H1 (cell line): ENCODE results near the gene ICAM5. TPM values are rescaled to one million over a fixed set of nuclear protein-coding genes. Genes with fewer than 3 reads are reported as not detected.

Experiments used
- ASH2L ChIP-seq: fragments of 200-600, 300-600 bp; sonication (generic); IDR thresholded peaks from one replicate; pipeline ENCODE4 v1.7.1; 2017; ENCODE audit warnings: low read length
- HDAC2 ChIP-seq, 2 experiments: fragments of 300-600 bp in 1 of 2; sonication (generic) in 1 of 2; IDR thresholded peaks; 2 replicates each; pipeline ENCODE4 v1.6.1; 2011 to 2012; ENCODE audit warnings: low read depth in 2 of 2, low read length in 2 of 2, mild to moderate bottlenecking in 2 of 2, moderate library complexity in 2 of 2, borderline replicate concordance in 1 of 2, inconsistent platforms in 1 of 2
- JUND ChIP-seq: IDR thresholded peaks from 2 replicates; pipeline ENCODE4 v1.6.1; 2011; ENCODE audit warnings: mild to moderate bottlenecking, improper control_type of control experiment, low read length
- KDM5A ChIP-seq: fragments of 200-600 bp; IDR thresholded peaks from 2 replicates; pipeline ENCODE4 v1.7.1; 2012; ENCODE audit warnings: mild to moderate bottlenecking, low read length, inconsistent platforms, mixed read lengths
- NRF1 ChIP-seq: IDR thresholded peaks from 2 replicates; pipeline ENCODE4 v1.6.1; 2011; ENCODE audit warnings: mild to moderate bottlenecking, low read depth, low read length, improper control_type of control experiment
- SIN3A ChIP-seq, 2 experiments: IDR thresholded peaks in 1 of 2; conservative IDR thresholded peaks in 1 of 2; 2 replicates each; pipeline ENCODE4 v1.6.1; 2011 to 2012; ENCODE audit warnings: low read length in 2 of 2, improper control_type of control experiment in 1 of 2, low read depth in 1 of 2, mild to moderate bottlenecking in 1 of 2
- TCF12 ChIP-seq: IDR thresholded peaks from 2 replicates; pipeline ENCODE4 v1.6.1; 2011; ENCODE audit warnings: low read depth, mild to moderate bottlenecking, low read length
- TEAD4 ChIP-seq: IDR thresholded peaks from 2 replicates; pipeline ENCODE4 v1.6.1; 2012; ENCODE audit warnings: low read depth, low read length, inconsistent platforms, mixed read lengths
- YY1 ChIP-seq: IDR thresholded peaks from 2 replicates; pipeline ENCODE4 v1.6.1; 2011; ENCODE audit warnings: low read depth, mild to moderate bottlenecking, low read length
- polyA plus RNA-seq, 7 experiments: library from polyadenylated mRNA; depleted of rRNA in 3 of 7; stranded (reverse) in 5 of 7; unstranded in 2 of 7; fragments of >200 nt in 5 of 7; fragments of 200-250 nt in 2 of 7; gene quantifications; 1 replicate in 5 of 7; 2 replicates in 1 of 7; 4 replicates in 1 of 7; pipeline versions ENCODE4 v1.2.1 to v1.2.3, GENCODE V29; 2011 to 2013; ENCODE audit warnings: missing spikeins in 2 of 7, mixed read lengths in 2 of 7
- total RNA-seq: library from RNA; stranded (reverse); fragmentation: NEBNext Ultra II Directional; extraction: Animal tissue kit (Norgen Biotek cat#: 25700); gene quantifications from 2 replicates; pipeline ENCODE4 v1.2.1, GENCODE V29; 2021
- TF ChIP-seq, protein P1 (sequence below): fragments of 300-600 bp; sonication (generic); IDR thresholded peaks from 2 replicates; pipeline ENCODE4 v1.7.1; 2012; ENCODE audit warnings: low read length, moderate library complexity, mild to moderate bottlenecking, inconsistent platforms; ENCODE audit not compliant: insufficient replicate concordance

The ICAM5 gene
- total and polyA plus RNA-seq, 2 of the 8 experiments (the other 6 are each of a cell fraction or from before 2014, with no cell fraction given), result 3.9 to 4.8 TPM

DNA sequence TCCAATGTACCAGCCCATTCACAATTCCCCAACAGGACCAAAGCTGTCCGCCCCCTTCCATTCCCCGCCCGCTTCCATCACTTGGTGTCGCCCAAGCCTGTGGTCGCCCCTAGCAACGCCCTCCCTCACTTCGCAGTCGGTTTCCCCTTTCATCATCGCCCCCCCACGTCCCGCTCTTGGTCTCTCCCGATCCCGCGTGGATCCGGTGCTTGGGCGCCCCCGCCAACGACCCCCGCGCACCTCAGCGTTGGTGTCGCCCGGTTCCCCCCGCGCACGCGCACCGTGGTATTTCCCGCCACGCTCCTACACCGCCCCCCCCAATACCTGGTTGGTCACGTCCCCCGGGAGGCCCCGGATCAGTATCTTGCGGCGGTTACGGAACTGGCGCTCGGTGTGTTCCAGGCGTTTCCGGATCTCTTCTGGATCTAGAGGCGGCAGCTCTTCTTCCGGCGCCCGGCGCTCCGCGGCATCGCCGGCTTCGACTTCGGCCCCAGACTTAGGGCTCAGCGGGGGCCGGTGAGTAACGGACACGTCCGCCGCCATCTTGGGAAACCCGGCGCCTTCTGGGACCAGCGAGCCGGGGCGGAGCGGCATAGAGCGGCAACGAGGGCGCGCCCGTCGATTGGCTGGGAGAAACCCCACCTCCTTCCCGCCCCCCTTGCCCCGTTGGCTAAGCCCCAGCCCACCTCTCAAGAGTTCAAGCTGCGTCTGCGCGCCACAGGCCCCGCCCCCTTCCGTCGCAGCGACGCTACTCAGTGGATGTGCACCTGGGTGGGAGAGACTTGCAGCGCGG, 43.4 kb downstream of the ICAM5 start, which contains the start of gene RAVER1 (continued):
- TF ChIP-seq, protein P1, sequence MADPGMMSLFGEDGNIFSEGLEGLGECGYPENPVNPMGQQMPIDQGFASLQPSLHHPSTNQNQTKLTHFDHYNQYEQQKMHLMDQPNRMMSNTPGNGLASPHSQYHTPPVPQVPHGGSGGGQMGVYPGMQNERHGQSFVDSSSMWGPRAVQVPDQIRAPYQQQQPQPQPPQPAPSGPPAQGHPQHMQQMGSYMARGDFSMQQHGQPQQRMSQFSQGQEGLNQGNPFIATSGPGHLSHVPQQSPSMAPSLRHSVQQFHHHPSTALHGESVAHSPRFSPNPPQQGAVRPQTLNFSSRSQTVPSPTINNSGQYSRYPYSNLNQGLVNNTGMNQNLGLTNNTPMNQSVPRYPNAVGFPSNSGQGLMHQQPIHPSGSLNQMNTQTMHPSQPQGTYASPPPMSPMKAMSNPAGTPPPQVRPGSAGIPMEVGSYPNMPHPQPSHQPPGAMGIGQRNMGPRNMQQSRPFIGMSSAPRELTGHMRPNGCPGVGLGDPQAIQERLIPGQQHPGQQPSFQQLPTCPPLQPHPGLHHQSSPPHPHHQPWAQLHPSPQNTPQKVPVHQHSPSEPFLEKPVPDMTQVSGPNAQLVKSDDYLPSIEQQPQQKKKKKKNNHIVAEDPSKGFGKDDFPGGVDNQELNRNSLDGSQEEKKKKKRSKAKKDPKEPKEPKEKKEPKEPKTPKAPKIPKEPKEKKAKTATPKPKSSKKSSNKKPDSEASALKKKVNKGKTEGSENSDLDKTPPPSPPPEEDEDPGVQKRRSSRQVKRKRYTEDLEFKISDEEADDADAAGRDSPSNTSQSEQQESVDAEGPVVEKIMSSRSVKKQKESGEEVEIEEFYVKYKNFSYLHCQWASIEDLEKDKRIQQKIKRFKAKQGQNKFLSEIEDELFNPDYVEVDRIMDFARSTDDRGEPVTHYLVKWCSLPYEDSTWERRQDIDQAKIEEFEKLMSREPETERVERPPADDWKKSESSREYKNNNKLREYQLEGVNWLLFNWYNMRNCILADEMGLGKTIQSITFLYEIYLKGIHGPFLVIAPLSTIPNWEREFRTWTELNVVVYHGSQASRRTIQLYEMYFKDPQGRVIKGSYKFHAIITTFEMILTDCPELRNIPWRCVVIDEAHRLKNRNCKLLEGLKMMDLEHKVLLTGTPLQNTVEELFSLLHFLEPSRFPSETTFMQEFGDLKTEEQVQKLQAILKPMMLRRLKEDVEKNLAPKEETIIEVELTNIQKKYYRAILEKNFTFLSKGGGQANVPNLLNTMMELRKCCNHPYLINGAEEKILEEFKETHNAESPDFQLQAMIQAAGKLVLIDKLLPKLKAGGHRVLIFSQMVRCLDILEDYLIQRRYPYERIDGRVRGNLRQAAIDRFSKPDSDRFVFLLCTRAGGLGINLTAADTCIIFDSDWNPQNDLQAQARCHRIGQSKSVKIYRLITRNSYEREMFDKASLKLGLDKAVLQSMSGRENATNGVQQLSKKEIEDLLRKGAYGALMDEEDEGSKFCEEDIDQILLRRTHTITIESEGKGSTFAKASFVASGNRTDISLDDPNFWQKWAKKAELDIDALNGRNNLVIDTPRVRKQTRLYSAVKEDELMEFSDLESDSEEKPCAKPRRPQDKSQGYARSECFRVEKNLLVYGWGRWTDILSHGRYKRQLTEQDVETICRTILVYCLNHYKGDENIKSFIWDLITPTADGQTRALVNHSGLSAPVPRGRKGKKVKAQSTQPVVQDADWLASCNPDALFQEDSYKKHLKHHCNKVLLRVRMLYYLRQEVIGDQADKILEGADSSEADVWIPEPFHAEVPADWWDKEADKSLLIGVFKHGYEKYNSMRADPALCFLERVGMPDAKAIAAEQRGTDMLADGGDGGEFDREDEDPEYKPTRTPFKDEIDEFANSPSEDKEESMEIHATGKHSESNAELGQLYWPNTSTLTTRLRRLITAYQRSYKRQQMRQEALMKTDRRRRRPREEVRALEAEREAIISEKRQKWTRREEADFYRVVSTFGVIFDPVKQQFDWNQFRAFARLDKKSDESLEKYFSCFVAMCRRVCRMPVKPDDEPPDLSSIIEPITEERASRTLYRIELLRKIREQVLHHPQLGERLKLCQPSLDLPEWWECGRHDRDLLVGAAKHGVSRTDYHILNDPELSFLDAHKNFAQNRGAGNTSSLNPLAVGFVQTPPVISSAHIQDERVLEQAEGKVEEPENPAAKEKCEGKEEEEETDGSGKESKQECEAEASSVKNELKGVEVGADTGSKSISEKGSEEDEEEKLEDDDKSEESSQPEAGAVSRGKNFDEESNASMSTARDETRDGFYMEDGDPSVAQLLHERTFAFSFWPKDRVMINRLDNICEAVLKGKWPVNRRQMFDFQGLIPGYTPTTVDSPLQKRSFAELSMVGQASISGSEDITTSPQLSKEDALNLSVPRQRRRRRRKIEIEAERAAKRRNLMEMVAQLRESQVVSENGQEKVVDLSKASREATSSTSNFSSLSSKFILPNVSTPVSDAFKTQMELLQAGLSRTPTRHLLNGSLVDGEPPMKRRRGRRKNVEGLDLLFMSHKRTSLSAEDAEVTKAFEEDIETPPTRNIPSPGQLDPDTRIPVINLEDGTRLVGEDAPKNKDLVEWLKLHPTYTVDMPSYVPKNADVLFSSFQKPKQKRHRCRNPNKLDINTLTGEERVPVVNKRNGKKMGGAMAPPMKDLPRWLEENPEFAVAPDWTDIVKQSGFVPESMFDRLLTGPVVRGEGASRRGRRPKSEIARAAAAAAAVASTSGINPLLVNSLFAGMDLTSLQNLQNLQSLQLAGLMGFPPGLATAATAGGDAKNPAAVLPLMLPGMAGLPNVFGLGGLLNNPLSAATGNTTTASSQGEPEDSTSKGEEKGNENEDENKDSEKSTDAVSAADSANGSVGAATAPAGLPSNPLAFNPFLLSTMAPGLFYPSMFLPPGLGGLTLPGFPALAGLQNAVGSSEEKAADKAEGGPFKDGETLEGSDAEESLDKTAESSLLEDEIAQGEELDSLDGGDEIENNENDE, result no peak
- TF ChIP-seq TEAD4 (no peak), SIN3A (conservative IDR thresholded peaks at IDR 0.05 in 1 of 2, IDR thresholded peaks at IDR 0.05 in 1 of 2; ENCODE audit: low read depth in 1 of 2, low read length in 2 of 2) (peak in 1 of 2 experiments; percentile 50; a peak in 1 of 4 replicates), ASH2L (peak; percentile 92), HDAC2 (IDR thresholded peaks at IDR 0.05; ENCODE audit: borderline replicate concordance in 1 of 2, low read depth in 2 of 2, low read length in 2 of 2) (no peak), KDM5A (peak; percentile 77), TCF12 (no peak), NRF1 (peak; percentile 70), YY1 (peak; percentile 96), JUND (peak; percentile 66)
